Measurements from ENCODE around the gene RAB11A. TPM values are rescaled to one million over a fixed set of nuclear protein-coding genes. Genes with fewer than 3 reads are reported as not detected.

RAB11A gene
- total RNA-seq, 1 experiment from 2014 or later = 245 TPM

DNA sequence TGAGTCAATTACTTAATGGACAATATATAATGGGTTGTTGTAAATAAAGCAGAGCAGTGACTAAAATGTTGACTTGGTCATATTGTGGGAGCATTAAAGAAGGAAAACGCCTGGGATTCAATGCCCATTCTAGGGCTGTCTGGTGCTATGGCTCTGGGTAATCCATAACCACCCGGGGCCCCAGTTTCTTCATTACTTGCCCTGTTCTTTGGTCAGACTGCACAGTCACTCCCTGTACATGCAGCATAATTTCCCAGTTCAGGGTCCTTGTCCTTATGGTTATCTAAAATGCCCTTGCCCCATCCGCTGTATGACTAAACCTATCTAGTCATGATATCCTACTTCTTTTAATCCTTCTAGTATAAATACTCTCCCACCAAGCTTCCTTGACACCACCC lies 49.7 kb upstream of the RAB11A start (continued):
- TF ChIP-seq, protein P1, sequence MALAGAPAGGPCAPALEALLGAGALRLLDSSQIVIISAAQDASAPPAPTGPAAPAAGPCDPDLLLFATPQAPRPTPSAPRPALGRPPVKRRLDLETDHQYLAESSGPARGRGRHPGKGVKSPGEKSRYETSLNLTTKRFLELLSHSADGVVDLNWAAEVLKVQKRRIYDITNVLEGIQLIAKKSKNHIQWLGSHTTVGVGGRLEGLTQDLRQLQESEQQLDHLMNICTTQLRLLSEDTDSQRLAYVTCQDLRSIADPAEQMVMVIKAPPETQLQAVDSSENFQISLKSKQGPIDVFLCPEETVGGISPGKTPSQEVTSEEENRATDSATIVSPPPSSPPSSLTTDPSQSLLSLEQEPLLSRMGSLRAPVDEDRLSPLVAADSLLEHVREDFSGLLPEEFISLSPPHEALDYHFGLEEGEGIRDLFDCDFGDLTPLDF (CRISPR knock-in tag; IDR thresholded peaks at IDR 0.05) = no peak
- TF ChIP-seq, protein P2, sequence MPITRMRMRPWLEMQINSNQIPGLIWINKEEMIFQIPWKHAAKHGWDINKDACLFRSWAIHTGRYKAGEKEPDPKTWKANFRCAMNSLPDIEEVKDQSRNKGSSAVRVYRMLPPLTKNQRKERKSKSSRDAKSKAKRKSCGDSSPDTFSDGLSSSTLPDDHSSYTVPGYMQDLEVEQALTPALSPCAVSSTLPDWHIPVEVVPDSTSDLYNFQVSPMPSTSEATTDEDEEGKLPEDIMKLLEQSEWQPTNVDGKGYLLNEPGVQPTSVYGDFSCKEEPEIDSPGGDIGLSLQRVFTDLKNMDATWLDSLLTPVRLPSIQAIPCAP (CRISPR knock-in tag; IDR thresholded peaks at IDR 0.05) = no peak
- no peak for TF ChIP-seq MXD4 (CRISPR knock-in tag; IDR thresholded peaks at IDR 0.05; ENCODE audit: borderline replicate concordance)
- no peak for TF ChIP-seq TEAD1 (CRISPR knock-in tag; IDR thresholded peaks at IDR 0.05)
- TF ChIP-seq, protein P3, sequence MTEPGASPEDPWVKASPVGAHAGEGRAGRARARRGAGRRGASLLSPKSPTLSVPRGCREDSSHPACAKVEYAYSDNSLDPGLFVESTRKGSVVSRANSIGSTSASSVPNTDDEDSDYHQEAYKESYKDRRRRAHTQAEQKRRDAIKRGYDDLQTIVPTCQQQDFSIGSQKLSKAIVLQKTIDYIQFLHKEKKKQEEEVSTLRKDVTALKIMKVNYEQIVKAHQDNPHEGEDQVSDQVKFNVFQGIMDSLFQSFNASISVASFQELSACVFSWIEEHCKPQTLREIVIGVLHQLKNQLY (CRISPR knock-in tag; IDR thresholded peaks at IDR 0.05) = no peak
- TF ChIP-seq NFE2L1 (CRISPR knock-in tag; IDR thresholded peaks at IDR 0.05) = no peak

DNA sequence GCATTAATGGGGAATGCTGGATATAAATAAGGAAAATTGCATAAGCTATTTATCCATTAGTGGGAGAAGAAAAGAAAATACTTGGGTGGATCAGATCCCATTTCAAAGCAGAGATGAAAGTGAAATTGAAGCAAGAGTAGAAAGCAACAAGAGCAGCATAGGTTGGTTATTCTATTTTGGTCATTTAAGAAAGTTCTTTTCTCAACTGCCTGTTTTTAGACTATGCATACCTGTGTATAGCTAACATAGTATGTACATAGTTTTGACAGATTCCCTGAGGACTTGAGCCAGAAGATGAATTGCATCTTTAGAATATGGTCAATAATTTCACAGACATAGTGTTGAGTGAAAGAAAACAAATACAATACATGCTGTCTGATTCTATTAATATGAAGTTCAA lies 48.2 kb upstream of the RAB11A start:
- ChIA-PET CTCF (interaction anchor here (1.0 kb wide), 1 partner anchor 12 kb away, joined by 6 read pairs; no protein-coding TSS in a partner anchor), POLR2A (no interaction called here)
- Mint-ChIP-seq H3K27ac (no peak overlapping the region), H3K36me3 (no peaks in the 10 kb centered on the region), H3K27me3 (ENCODE audit: low read depth) (no peaks in the 10 kb centered on the region; the same call in 1 of the 2 replicates), H3K9me3 (peaks cover 5% of the 10 kb centered on the region; the same call in 1 of the 2 replicates), H3K4me1 (peaks cover 15% of the 10 kb centered on the region), H3K4me3 (no peak overlapping the region)
- ATAC-seq = no peak
- TF ChIP-seq TP53 (CRISPR knock-in tag; IDR thresholded peaks at IDR 0.05) (no peak), FOXK1 (CRISPR knock-in tag; IDR thresholded peaks at IDR 0.05) (no peak), NFYB (CRISPR knock-in tag; conservative IDR thresholded peaks at IDR 0.05; ENCODE audit: low read depth) (no peak), ATF1 (CRISPR knock-in tag; IDR thresholded peaks at IDR 0.05) (no peak), TEAD4 (CRISPR knock-in tag; IDR thresholded peaks at IDR 0.05) (no peak), MYBL2 (CRISPR knock-in tag; IDR thresholded peaks at IDR 0.05) (no peak), PRRX2 (CRISPR knock-in tag; IDR thresholded peaks at IDR 0.05) (no peak), FOXP1 (CRISPR knock-in tag; IDR thresholded peaks at IDR 0.05; ENCODE audit: borderline replicate concordance) (no peak), ZNF396 (CRISPR knock-in tag; IDR thresholded peaks at IDR 0.05; ENCODE audit: borderline replicate concordance) (no peak), ELF4 (CRISPR knock-in tag; IDR thresholded peaks at IDR 0.05; ENCODE audit: low read depth) (no peak), FOXJ3 (CRISPR knock-in tag; IDR thresholded peaks at IDR 0.05; ENCODE audit: borderline replicate concordance) (no peak)
- TF ChIP-seq, protein P4, sequence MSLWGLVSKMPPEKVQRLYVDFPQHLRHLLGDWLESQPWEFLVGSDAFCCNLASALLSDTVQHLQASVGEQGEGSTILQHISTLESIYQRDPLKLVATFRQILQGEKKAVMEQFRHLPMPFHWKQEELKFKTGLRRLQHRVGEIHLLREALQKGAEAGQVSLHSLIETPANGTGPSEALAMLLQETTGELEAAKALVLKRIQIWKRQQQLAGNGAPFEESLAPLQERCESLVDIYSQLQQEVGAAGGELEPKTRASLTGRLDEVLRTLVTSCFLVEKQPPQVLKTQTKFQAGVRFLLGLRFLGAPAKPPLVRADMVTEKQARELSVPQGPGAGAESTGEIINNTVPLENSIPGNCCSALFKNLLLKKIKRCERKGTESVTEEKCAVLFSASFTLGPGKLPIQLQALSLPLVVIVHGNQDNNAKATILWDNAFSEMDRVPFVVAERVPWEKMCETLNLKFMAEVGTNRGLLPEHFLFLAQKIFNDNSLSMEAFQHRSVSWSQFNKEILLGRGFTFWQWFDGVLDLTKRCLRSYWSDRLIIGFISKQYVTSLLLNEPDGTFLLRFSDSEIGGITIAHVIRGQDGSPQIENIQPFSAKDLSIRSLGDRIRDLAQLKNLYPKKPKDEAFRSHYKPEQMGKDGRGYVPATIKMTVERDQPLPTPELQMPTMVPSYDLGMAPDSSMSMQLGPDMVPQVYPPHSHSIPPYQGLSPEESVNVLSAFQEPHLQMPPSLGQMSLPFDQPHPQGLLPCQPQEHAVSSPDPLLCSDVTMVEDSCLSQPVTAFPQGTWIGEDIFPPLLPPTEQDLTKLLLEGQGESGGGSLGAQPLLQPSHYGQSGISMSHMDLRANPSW (CRISPR knock-in tag; conservative IDR thresholded peaks at IDR 0.05; ENCODE audit: low read depth) = no peak
- TF ChIP-seq, protein P5, sequence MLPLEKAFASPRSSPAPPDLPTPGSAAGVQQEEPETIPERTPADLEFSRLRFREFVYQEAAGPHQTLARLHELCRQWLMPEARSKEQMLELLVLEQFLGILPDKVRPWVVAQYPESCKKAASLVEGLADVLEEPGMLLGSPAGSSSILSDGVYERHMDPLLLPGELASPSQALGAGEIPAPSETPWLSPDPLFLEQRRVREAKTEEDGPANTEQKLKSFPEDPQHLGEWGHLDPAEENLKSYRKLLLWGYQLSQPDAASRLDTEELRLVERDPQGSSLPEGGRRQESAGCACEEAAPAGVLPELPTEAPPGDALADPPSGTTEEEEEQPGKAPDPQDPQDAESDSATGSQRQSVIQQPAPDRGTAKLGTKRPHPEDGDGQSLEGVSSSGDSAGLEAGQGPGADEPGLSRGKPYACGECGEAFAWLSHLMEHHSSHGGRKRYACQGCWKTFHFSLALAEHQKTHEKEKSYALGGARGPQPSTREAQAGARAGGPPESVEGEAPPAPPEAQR (CRISPR knock-in tag; IDR thresholded peaks at IDR 0.05) = no peak
- TF ChIP-seq, protein P3 (CRISPR knock-in tag; IDR thresholded peaks at IDR 0.05) = no peak
- TF ChIP-seq, protein P6, sequence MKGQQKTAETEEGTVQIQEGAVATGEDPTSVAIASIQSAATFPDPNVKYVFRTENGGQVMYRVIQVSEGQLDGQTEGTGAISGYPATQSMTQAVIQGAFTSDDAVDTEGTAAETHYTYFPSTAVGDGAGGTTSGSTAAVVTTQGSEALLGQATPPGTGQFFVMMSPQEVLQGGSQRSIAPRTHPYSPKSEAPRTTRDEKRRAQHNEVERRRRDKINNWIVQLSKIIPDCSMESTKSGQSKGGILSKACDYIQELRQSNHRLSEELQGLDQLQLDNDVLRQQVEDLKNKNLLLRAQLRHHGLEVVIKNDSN (CRISPR knock-in tag; IDR thresholded peaks at IDR 0.05) = no peak
- TF ChIP-seq, protein P7, sequence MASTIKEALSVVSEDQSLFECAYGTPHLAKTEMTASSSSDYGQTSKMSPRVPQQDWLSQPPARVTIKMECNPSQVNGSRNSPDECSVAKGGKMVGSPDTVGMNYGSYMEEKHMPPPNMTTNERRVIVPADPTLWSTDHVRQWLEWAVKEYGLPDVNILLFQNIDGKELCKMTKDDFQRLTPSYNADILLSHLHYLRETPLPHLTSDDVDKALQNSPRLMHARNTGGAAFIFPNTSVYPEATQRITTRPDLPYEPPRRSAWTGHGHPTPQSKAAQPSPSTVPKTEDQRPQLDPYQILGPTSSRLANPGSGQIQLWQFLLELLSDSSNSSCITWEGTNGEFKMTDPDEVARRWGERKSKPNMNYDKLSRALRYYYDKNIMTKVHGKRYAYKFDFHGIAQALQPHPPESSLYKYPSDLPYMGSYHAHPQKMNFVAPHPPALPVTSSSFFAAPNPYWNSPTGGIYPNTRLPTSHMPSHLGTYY (CRISPR knock-in tag; IDR thresholded peaks at IDR 0.05) = no peak
- no peak for DNase-seq (ENCODE audit: low spot score)

Measured in WTC11 (cell line).